GM12891 (cell line): Measurements from ENCODE around the gene MAB21L2.

Source experiments
- POLR2AphosphoS5 ChIP-seq: IDR thresholded peaks from 2 replicates; pipeline ENCODE4 v1.6.1; 2011; ENCODE audit warnings: low read depth, low read length, control low read depth
- SPI1 ChIP-seq: IDR thresholded peaks from 2 replicates; pipeline ENCODE4 v1.6.1; 2011; ENCODE audit warnings: low read depth, low read length, control low read depth

DNA sequence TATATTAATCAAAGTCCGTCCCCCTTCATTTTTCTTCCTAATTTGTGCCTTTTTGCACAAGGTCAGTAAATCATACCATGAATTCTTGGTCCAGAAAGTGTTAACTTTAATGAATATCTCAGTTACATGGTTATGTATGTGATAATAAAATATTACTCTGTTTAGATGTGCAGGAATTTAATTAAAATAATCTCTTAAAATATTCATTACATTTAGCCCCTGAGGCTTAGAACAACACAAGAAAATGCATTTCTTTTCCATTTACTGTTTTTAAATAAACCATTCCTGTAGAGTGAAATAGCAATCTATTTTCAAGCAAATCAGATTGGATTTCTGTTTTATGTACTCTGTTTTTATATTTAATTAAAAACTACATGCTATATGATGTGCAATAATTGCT is 17.6 kb downstream of the MAB21L2 start:
- no peak for TF ChIP-seq SPI1
- TF ChIP-seq POLR2AphosphoS5, result no peak
